Esophagus muscularis mucosa (tissue), 4 donors: Measurements from ENCODE around the gene TP53I3.

Source experiments
- CTCF ChIP-seq, 3 experiments: fragments of 200-600 bp in 2 of 3; fragments of 450-650 bp in 1 of 3; sonication (generic) in 2 of 3; IDR thresholded peaks; one replicate each; pipeline ENCODE4 v1.5.1; 2017 to 2019; ENCODE audit warnings: antibody characterized with exemption in 3 of 3, mild to moderate bottlenecking in 2 of 3, moderate library complexity in 1 of 3
- EP300 ChIP-seq: sonication (generic); formaldehyde crosslinking; IDR thresholded peaks from one replicate; pipeline ENCODE4 v1.6.1; 2017; ENCODE audit warnings: antibody characterized with exemption
- POLR2A ChIP-seq: fragments of 450-650 bp; IDR thresholded peaks from one replicate; pipeline ENCODE4 v1.6.1; 2017; ENCODE audit warnings: antibody characterized with exemption, moderate library complexity, mild to moderate bottlenecking, low read depth
- POLR2AphosphoS5 ChIP-seq, 2 donors: sonication (generic); formaldehyde crosslinking; IDR thresholded peaks; one replicate each; pipeline ENCODE4 v1.6.1; 2017; ENCODE audit warnings: antibody characterized with exemption in 2 of 2

GRCh38 chr2:24077535-24077877, 7.1 kb downstream of the TP53I3 start:
- TF ChIP-seq POLR2AphosphoS5 (IDR thresholded peaks at IDR 0.05) (no peak), CTCF (IDR thresholded peaks at IDR 0.05) (no peak), POLR2A (no peak), EP300 (no peak)
